Measurements from ENCODE around the gene NUBP2.

DNA sequence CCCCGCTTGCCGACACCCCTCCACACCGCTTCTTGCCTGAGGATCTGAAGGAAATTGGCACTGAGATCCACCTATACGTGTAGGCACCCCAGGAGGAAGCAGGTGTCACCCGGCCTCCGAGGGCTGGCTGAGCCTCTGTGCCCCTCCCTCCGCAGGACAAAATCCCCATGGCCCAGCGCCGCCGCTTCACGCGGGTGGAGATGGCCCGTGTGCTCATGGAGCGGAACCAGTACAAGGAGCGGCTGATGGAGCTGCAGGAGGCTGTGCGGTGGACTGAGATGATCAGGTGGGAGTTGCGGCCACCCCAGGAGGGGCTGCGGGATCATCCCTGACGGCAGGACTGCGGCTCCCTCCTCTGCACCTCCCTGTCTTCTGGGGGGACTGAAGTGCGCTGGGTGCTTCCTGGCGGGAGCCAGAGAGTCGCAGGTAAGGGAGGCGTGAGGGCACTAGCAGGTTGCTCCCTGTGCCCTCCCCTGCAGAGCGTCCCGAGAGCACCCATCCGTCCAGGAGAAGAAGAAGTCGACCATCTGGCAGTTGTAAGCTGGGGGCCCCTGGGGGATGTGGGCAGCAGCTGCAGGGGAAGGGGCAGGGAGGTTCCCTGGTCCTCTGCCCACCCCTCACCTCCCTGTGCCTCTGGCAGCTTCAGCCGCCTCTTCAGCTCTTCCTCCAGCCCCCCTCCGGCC is 20.4 kb upstream of the NUBP2 start:
- TF ChIP-seq, protein P1, sequence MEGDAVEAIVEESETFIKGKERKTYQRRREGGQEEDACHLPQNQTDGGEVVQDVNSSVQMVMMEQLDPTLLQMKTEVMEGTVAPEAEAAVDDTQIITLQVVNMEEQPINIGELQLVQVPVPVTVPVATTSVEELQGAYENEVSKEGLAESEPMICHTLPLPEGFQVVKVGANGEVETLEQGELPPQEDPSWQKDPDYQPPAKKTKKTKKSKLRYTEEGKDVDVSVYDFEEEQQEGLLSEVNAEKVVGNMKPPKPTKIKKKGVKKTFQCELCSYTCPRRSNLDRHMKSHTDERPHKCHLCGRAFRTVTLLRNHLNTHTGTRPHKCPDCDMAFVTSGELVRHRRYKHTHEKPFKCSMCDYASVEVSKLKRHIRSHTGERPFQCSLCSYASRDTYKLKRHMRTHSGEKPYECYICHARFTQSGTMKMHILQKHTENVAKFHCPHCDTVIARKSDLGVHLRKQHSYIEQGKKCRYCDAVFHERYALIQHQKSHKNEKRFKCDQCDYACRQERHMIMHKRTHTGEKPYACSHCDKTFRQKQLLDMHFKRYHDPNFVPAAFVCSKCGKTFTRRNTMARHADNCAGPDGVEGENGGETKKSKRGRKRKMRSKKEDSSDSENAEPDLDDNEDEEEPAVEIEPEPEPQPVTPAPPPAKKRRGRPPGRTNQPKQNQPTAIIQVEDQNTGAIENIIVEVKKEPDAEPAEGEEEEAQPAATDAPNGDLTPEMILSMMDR (conservative IDR thresholded peaks at IDR 0.05; ENCODE audit: low read depth in 2 of 2), result no peak
- no peak for TF ChIP-seq EZH2 (IDR thresholded peaks at IDR 0.05; ENCODE audit: low read depth, unreplicated experiment)
- no peak for TF ChIP-seq POLR2AphosphoS5 (IDR thresholded peaks at IDR 0.05; ENCODE audit: low read depth)
- no peak for TF ChIP-seq EZH2phosphoT487 (IDR thresholded peaks at IDR 0.05; ENCODE audit: unreplicated experiment)
- TF ChIP-seq, protein P2, sequence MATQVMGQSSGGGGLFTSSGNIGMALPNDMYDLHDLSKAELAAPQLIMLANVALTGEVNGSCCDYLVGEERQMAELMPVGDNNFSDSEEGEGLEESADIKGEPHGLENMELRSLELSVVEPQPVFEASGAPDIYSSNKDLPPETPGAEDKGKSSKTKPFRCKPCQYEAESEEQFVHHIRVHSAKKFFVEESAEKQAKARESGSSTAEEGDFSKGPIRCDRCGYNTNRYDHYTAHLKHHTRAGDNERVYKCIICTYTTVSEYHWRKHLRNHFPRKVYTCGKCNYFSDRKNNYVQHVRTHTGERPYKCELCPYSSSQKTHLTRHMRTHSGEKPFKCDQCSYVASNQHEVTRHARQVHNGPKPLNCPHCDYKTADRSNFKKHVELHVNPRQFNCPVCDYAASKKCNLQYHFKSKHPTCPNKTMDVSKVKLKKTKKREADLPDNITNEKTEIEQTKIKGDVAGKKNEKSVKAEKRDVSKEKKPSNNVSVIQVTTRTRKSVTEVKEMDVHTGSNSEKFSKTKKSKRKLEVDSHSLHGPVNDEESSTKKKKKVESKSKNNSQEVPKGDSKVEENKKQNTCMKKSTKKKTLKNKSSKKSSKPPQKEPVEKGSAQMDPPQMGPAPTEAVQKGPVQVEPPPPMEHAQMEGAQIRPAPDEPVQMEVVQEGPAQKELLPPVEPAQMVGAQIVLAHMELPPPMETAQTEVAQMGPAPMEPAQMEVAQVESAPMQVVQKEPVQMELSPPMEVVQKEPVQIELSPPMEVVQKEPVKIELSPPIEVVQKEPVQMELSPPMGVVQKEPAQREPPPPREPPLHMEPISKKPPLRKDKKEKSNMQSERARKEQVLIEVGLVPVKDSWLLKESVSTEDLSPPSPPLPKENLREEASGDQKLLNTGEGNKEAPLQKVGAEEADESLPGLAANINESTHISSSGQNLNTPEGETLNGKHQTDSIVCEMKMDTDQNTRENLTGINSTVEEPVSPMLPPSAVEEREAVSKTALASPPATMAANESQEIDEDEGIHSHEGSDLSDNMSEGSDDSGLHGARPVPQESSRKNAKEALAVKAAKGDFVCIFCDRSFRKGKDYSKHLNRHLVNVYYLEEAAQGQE (IDR thresholded peaks at IDR 0.05; ENCODE audit: unreplicated experiment), result no peak
- TF ChIP-seq, protein P3, sequence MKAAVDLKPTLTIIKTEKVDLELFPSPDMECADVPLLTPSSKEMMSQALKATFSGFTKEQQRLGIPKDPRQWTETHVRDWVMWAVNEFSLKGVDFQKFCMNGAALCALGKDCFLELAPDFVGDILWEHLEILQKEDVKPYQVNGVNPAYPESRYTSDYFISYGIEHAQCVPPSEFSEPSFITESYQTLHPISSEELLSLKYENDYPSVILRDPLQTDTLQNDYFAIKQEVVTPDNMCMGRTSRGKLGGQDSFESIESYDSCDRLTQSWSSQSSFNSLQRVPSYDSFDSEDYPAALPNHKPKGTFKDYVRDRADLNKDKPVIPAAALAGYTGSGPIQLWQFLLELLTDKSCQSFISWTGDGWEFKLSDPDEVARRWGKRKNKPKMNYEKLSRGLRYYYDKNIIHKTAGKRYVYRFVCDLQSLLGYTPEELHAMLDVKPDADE (IDR thresholded peaks at IDR 0.05), result no peak
- no peak for TF ChIP-seq CREB1 (CRISPR knock-in tag; IDR thresholded peaks at IDR 0.05; ENCODE audit: low read depth)
- TF ChIP-seq JUNB (IDR thresholded peaks at IDR 0.05; ENCODE audit: unreplicated experiment), result no peak
- TF ChIP-seq NANOG (IDR thresholded peaks at IDR 0.05; ENCODE audit: borderline replicate concordance), result no peak
- TF ChIP-seq ZNF114 (CRISPR knock-in tag; IDR thresholded peaks at IDR 0.05), result no peak
- TF ChIP-seq STAT1 (IDR thresholded peaks at IDR 0.05; ENCODE audit: unreplicated experiment), result no peak
